Measurements from ENCODE around the gene KCNJ2.

Gene KCNJ2

DNA sequence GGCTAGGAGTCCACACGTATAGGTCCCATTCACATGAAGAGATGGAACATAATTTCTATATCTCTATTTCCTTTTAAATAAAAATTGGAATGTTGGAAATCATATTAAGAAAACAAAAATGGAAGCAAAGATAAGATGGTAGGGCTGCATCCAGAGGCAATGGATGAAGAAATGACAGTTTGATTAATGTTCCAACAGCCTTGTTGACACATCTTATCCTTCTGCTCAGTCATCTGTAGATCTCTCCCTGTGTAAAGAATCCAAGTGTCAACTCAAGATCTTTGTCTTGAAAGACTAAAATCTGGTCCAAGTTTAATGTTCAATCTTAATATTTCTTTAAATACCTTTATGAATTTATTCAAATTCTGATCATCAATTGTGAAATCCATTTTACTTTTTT is 7.8 kb upstream of the KCNJ2 start:
- no peak for DNase-seq

DNA sequence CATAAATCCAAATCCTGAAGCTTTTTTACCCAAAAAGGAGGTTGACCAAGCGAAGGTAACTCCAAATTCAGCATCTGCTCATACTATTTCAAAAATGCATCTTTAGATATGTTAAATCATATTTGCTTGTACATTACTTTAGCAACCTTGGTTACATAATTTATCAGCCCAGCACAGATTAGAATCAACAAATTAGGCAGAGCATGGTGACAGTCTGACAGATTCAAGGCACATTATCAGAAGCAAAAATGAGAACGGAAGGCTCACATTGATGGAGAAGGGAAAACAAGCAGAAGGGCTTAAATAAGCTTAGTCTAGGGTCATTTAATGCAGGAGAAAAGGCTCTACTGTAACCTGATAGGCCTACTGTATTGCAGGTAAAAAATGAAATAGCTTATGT is 3.9 kb upstream of the KCNJ2 start:
- no peak for DNase-seq

GRCh38 chr17:70166615-70167014 is 2.7 kb upstream of the KCNJ2 start:
- no peak for DNase-seq

DNA sequence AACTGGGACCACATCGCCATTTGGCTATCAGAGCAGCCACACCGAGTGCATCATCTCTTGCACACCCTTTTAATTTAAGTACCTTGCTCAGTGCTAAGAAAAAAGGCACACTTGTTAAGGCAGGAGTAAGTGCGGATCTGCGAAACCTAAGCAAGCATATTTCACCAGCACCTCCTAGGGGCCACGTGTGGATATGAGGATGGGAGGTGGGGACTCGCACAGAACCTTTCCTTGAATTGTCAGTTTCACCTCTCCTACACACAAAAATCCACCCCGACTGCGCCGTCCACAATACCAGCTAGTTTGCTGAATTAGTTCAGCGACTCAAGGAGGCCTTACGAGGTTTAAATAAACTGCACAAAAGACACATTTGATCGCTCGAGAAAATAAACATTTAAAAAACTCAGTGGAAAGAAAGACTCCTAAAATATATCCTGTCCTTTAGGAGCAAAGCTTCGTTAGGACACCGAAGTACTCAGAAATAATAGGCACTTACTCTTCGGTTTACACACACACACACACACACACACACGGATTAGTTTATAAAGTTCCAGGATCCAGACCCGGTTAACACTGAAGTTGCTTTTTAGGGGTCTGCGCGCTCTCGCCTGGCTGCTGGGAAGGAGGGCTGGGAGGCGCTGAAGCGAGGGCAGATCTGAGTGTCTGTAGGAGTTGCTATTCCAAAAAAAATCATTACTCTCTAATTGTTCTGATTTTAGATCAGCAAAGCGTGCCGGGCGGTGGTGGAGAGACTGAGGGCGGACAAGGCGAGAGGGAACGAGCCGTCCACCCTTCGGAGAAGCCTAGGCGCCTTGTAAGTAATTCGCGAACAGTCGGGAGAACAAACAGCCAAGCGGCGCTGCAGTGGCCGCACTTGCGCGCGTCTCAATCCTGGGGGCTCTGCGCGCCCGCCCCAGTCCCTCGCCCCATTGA is 1.0 kb upstream of the KCNJ2 start:
- peak; percentile 27 for DNase-seq

- no peak for DNase-seq
Observed at GRCh38 chr17:70169709-70170597, 621 bp downstream of the KCNJ2 start.

DNA sequence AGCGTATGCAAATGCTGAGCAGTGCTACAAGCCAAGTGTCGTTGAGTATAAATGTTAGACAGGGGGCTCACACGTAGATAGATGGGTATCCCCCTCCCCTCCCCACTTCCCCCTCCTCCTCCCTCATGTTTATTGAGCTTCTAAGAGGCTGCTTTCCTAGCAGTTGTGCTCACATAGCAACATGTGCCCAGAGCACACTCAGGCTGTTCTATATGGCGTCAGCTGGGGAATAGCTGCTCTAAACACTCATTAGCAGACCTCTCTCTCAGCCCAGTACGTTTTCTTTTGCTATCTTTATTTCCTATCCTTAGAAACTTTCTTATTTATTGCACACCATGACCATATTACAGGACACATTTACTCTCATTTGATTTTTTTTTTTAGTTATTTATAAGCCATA is 1.8 kb downstream of the KCNJ2 start:
- DNase-seq, result no peak

GRCh38 chr17:70172449-70172848 is 3.1 kb downstream of the KCNJ2 start:
- no peak for DNase-seq

DNA sequence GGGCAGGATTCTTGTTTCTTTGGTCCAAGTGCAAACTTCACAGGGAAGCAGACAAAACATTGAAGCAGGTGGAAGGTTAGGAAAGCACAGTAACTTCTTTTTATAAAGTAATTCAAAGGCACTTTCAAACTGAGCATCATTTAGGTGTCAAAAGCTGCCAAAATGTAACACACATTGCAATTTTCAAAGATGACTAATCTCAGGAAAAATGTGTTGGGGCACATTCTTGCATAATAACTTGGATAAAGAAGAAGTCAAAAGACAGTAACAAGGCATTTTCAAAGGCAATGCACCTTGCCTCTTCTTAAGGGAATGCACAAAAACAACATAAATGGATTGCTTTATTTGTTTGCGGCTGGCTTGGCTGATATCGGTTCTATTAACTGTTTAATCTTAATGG is 3.6 kb downstream of the KCNJ2 start:
- no peak for DNase-seq

DNA sequence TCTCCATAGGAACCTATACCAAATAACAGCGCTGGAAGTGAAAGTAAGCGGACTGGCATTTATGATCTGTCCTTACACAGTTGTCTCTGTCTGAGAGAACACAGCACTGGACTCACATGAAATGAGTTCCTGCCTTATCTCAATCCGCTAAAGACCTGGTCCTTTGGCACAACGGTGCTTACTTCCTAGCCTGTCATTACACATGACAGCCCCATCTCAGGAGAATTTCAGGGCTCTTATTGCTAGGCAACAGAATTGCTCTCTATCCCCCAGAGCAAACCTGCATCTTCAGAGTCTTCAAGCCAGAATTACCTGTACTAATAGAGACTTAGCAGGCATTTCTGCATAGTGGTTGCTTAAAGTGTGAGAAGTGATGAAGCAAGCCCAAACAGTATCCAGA is 4.3 kb downstream of the KCNJ2 start:
- DNase-seq, result no peak

DNA sequence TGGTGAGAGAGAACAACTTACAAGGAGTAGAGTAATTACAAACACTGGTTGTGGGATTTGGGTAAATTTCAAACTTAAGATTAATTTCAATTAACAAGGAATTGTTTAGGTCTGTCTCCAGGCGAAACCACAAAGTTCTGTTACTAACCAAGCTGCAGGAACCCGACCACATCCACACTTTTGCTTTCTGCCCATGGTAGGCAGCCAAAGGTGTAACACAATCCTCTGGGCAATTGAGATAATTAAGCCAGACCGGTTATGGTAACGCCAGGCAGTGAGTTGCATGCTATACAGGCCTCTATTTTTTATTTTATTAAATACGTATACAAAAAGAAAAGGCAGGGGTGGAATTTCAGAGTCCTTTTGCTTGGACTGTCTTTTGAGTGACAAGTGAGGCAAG is 12.0 kb downstream of the KCNJ2 start:
- DNase-seq, result no peak

DNA sequence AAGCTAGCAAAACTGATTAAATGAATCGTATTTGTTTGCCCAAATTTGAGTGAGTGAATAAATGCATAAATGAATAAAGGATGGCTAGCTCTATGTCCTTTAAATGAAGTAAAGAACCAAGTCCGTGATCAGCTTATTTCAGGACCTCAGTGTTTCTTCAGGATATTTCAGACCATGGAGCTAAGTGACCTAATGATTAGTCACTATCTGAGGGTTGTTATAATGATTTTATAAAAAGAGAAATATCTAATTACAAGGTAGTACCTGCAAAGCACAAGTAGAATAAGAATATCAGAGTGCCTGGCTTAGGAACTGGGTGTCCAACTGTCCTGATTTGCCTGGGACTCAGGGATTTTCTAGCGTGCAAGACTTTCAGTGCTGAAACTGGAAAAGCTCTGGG is 12.5 kb downstream of the KCNJ2 start:
- DNase-seq, result no peak

GRCh38 chr17:70183508-70183907 is 14.2 kb downstream of the KCNJ2 start:
- no peak for DNase-seq

GRCh38 chr17:70184207-70184606 is 14.9 kb downstream of the KCNJ2 start:
- DNase-seq, result no peak

DNA sequence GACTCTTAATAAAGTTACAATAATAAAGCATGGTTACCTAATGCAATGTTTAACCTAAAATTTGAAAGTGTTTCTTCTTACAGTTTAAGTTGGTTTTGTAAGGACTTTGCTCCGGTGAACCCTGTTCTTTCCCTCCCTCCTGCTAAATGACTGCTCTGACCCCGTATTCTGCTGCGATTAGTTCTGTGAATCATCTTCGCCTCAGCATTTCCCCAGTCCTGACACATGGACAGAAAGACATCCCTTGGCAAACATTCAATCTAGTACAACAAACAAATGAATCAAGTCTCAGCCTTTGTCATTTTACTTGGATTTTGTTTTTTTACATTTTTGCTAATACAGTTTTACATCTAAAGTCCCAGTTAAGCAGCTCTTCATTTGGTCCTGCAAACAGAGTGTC is 15.4 kb downstream of the KCNJ2 start:
- DNase-seq, result no peak

DNA sequence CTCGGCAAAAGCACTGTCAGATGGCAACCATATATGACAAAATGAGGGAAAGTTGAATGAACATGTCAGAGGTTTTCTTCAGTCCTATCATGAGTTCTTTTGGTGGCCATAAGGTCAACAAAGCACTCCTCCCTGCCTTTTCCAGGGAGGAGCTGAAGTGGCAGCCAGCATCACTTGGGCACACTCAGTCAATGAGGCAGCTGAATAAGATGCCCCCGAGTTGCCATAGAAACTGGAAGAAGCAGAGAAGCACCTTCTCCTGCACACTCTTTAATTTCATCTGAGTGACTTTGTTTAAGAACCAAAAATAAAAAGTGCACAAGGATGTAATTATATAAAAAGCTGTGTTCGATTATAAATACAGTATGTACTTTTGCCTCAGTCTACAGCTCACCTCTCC is 16.0 kb downstream of the KCNJ2 start:
- DNase-seq, result no peak

DNA sequence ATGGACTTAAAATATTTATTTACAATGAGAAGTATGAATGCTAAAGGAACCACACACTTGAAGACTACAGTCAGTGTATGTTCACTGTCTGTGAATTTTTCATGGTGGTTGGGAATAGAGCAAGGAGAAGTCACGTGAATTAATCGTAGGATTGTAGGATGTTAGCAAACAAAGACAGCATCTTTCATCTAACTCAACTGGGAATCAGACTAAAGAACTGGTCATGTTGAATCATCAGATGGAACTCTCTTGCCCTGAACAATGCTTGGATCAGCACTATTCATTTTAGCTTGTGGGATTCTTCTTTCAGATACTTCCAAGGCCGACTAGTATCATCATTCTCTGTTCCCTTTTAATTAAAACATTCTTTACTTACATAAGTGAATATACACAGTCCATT is 18.1 kb downstream of the KCNJ2 start:
- DNase-seq, result no peak

DNA sequence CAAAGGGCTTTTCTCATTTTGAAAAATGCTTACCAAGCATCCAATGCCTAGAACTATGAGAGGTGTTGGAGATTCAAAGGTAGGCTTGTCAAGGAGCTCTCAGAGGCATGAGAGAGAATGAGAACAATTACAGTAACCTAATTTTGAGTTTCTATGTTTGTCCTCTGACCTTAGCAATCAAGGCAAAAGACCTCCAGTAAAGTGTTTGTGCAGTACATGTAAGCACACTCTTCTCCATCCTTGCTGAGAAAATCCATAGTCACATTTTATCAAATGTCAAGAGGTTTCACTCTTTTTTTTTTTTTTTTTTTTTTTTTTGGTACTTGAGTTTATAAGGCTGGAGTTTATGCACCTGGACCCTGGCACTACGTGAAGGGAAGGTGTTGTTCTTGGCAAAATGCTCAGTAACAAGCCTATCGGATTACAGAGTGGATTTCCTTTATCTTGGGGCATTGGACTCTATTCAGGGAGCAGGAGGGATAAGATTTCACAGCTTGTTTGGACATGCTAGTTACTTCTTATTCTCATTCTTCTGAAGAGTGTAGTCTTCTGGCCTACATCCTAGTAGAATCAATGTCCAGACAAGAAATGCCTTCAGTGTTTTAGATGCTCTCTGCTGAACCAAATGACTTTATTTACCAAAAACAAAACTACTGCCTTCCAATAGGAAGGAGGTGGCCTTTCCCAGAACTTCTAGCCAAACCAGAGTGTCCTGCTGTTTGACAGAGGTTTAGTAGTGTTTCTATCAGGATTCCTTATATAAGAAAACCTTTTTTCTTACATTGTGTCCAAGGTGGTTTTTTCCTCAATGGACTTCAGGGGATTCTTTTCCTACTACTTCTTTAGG is 21.9 kb downstream of the KCNJ2 start:
- DNase-seq, result no peak

GRCh38 chr17:70195091-70195490 is 25.8 kb downstream of the KCNJ2 start:
- DNase-seq, result no peak

- no peak for DNase-seq
Observed at GRCh38 chr17:70201872-70202419, 32.6 kb downstream of the KCNJ2 start.

- no peak for DNase-seq
Observed at GRCh38 chr17:70202840-70203239, 33.5 kb downstream of the KCNJ2 start.

- no peak for DNase-seq
Observed at GRCh38 chr17:70204431-70204830, 35.1 kb downstream of the KCNJ2 start.

GRCh38 chr17:70205401-70205800 is 36.1 kb downstream of the KCNJ2 start:
- no peak for DNase-seq

Measured in NCI-H2227 treated with DMSO at 0.1 percent for 48 hours (cell line).